Esophagus muscularis mucosa (tissue), 4 donors: ENCODE measurements around the gene LTBP1. TPM values are rescaled to one million over a fixed set of nuclear protein-coding genes. Genes with fewer than 3 reads are reported as not detected.

ENCODE experiments used
- DNase-seq: peaks from one replicate; pipeline ENCODE4 v3.0.0-alpha.2; 2017; ENCODE audit errors: extremely low spot score
- H3K27ac ChIP-seq, 4 donors: fragments of 200-600 bp; sonication (generic); replicated peaks in 1 of 4; 1 replicate in 3 of 4; 2 replicates in 1 of 4; pipeline ENCODE4 v1.5.1; 2016 to 2019; ENCODE audit warnings: mild to moderate bottlenecking in 1 of 4
- H3K27me3 ChIP-seq, 4 donors: fragments of 200-600 bp; sonication (generic); one replicate each; pipeline versions ENCODE4 v1.5.1 to v1.6.0; 2016 to 2019
- H3K36me3 ChIP-seq, 4 donors: fragments of 200-600 bp; sonication (generic); one replicate each; pipeline ENCODE4 v1.5.1; 2016 to 2019
- H3K4me1 ChIP-seq, 4 donors: fragments of 200-600 bp; sonication (generic); one replicate each; pipeline ENCODE4 v1.5.1; 2016 to 2019
- H3K4me3 ChIP-seq, 4 donors: fragments of 200-600 bp; sonication (generic); 1 replicate in 2 of 4; 2 replicates in 2 of 4; pipeline ENCODE4 v1.5.1; 2016 to 2019; ENCODE audit warnings: mild to moderate bottlenecking in 4 of 4, moderate library complexity in 1 of 4
- H3K9me3 ChIP-seq, 4 donors: fragments of 200-600 bp; sonication (generic); 1 replicate in 3 of 4; 2 replicates in 1 of 4; pipeline ENCODE4 v1.5.1; 2016 to 2019
- CTCF ChIP-seq, 3 experiments: fragments of 200-600 bp in 2 of 3; fragments of 450-650 bp in 1 of 3; sonication (generic) in 2 of 3; IDR thresholded peaks; one replicate each; pipeline ENCODE4 v1.5.1; 2017 to 2019; ENCODE audit warnings: antibody characterized with exemption in 3 of 3, mild to moderate bottlenecking in 2 of 3, moderate library complexity in 1 of 3
- EP300 ChIP-seq: sonication (generic); formaldehyde crosslinking; IDR thresholded peaks from one replicate; pipeline ENCODE4 v1.6.1; 2017; ENCODE audit warnings: antibody characterized with exemption
- POLR2A ChIP-seq: fragments of 450-650 bp; IDR thresholded peaks from one replicate; pipeline ENCODE4 v1.6.1; 2017; ENCODE audit warnings: antibody characterized with exemption, moderate library complexity, mild to moderate bottlenecking, low read depth
- POLR2AphosphoS5 ChIP-seq, 2 donors: sonication (generic); formaldehyde crosslinking; IDR thresholded peaks; one replicate each; pipeline ENCODE4 v1.6.1; 2017; ENCODE audit warnings: antibody characterized with exemption in 2 of 2
- WGBS: methylation state at CpG from one replicate; pipeline ENCODE4 v1.1.5; 2018; 5-methylcytosine and 5-hydroxymethylcytosine counted together
- intact Hi-C: fragments of 100-400 bp; cut with DNase I; formaldehyde crosslinking; loops from one replicate; pipeline ENCODE4 v1.15.1; 2023
- total RNA-seq, 4 donors: library from RNA; depleted of rRNA; stranded (reverse); fragments of >200 nt; gene quantifications; one replicate each; pipeline versions ENCODE4 v1.1.0 to v1.2.1, GENCODE V29; 2016

LTBP1 gene
- total RNA-seq, 4 donors from 2014 or later = 254 to 465 (median 368) TPM

- Histone ChIP-seq H3K36me3 (no peaks in the 10 kb centered on the region), H3K27me3 (no peaks in the 10 kb centered on the region), H3K4me1 (peaks cover 45 to 76% (median 73%) of the 10 kb centered on the region in 4 donors), H3K9me3 (no peaks in the 10 kb centered on the region), H3K4me3 (peak overlapping the region; percentile 54 to 72 (median 62)), H3K27ac (peak overlapping the region; percentile 85 to 91 (median 90))
- intact Hi-C loops = no loop called here
- DNase-seq = no peak
- WGBS = 37% methylated on average over 1 of the region's 1 CpG
- no peak for TF ChIP-seq POLR2A
Measured at GRCh38 chr2:33136566-33136965, 189.8 kb downstream of the LTBP1 start.

GRCh38 chr2:33137331-33137730 is 190.6 kb downstream of the LTBP1 start:
- intact Hi-C loops = no loop called here
- H3K36me3 ChIP-seq = no peaks in the 10 kb centered on the region
- TF ChIP-seq EP300 (no peak), POLR2A (no peak), POLR2AphosphoS5 (IDR thresholded peaks at IDR 0.05) (peak in 1 of 2 donors; percentile 31), CTCF (IDR thresholded peaks at IDR 0.05) (no peak)
- WGBS = 23% methylated on average over 1 of the region's 1 CpG
- no peaks in the 10 kb centered on the region for H3K27me3 ChIP-seq
- peaks cover 46 to 76% (median 72%) of the 10 kb centered on the region in 4 donors for H3K4me1 ChIP-seq
- H3K4me3 ChIP-seq = peak overlapping the region; percentile 54 to 72 (median 62)
- no peaks in the 10 kb centered on the region for H3K9me3 ChIP-seq
- peak overlapping the region; percentile 85 to 91 (median 90) for H3K27ac ChIP-seq
- no peak for DNase-seq

GRCh38 chr2:33139949-33140348 is 193.2 kb downstream of the LTBP1 start:
- peak overlapping the region; percentile 55 to 77 (median 64) for H3K27ac ChIP-seq
- TF ChIP-seq POLR2AphosphoS5 (IDR thresholded peaks at IDR 0.05) (peak in 1 of 2 donors; percentile 17), POLR2A (no peak), CTCF (IDR thresholded peaks at IDR 0.05) (no peak)
- peak overlapping the region in 1 of 4 donors; percentile 13 for H3K4me3 ChIP-seq
- H3K27me3 ChIP-seq = no peaks in the 10 kb centered on the region
- peaks cover 46 to 83% (median 79%) of the 10 kb centered on the region in 4 donors for H3K4me1 ChIP-seq
- intact Hi-C loops = no loop called here
- H3K9me3 ChIP-seq = no peaks in the 10 kb centered on the region
- WGBS = 45% methylated on average over 4 of the region's 4 CpGs
- no peak for DNase-seq
- H3K36me3 ChIP-seq = peaks cover 0 to 9% (median 0%) of the 10 kb centered on the region in 4 donors

GRCh38 chr2:33141476-33141875 is 194.7 kb downstream of the LTBP1 start:
- Histone ChIP-seq H3K4me1 (peaks cover 38 to 95% (median 92%) of the 10 kb centered on the region in 4 donors), H3K36me3 (peaks cover 0 to 9% (median 0%) of the 10 kb centered on the region in 4 donors), H3K9me3 (no peaks in the 10 kb centered on the region), H3K4me3 (no peak overlapping the region), H3K27me3 (no peaks in the 10 kb centered on the region), H3K27ac (peak overlapping the region in 3 of 4 donors; percentile 70 to 77 (median 76))
- DNase-seq = no peak
- TF ChIP-seq EP300 (no peak), POLR2AphosphoS5 (IDR thresholded peaks at IDR 0.05) (peak in 1 of 2 donors; percentile 2), POLR2A (no peak), CTCF (IDR thresholded peaks at IDR 0.05) (no peak)
- WGBS = 80% methylated on average over 5 of the region's 5 CpGs
- intact Hi-C loops = no loop called here

GRCh38 chr2:33142810-33143209 is 196.1 kb downstream of the LTBP1 start:
- Histone ChIP-seq H3K9me3 (no peaks in the 10 kb centered on the region), H3K36me3 (peaks cover 0 to 15% (median 0%) of the 10 kb centered on the region in 4 donors), H3K4me1 (peaks cover 36 to 96% (median 93%) of the 10 kb centered on the region in 4 donors), H3K27ac (peak overlapping the region; percentile 70 to 77 (median 75)), H3K4me3 (no peak overlapping the region), H3K27me3 (no peaks in the 10 kb centered on the region)
- DNase-seq = no peak
- WGBS = 50% methylated on average over 4 of the region's 4 CpGs
- intact Hi-C loops = no loop called here
- TF ChIP-seq CTCF (IDR thresholded peaks at IDR 0.05) = no peak
- peak; percentile 10 to 39 for TF ChIP-seq POLR2AphosphoS5 (IDR thresholded peaks at IDR 0.05)
